ENCODE data around the gene TGFBR1.
A peak's percentile ranks its signal among the peaks of the same experiment; 100 is the strongest.

Gene TGFBR1

GRCh38 chr9:99109522-99109921, 4.6 kb downstream of the TGFBR1 start:
- DNase-seq (ENCODE audit: extremely low read depth, low read depth) = peak; percentile 44
- TF ChIP-seq CTCF (IDR thresholded peaks at IDR 0.05; ENCODE audit: low read depth, low read length) = no peak

- no peak for TF ChIP-seq CTCF (IDR thresholded peaks at IDR 0.05; ENCODE audit: low read depth, low read length)
- DNase-seq (ENCODE audit: extremely low read depth, low read depth) = no peak
Measured at GRCh38 chr9:99112750-99113413, 8.0 kb downstream of the TGFBR1 start.

- no peak for TF ChIP-seq CTCF (IDR thresholded peaks at IDR 0.05; ENCODE audit: low read depth, low read length)
- no peak for DNase-seq (ENCODE audit: extremely low read depth, low read depth)
Measured at GRCh38 chr9:99113414-99114048, 8.6 kb downstream of the TGFBR1 start.

GRCh38 chr9:99114049-99114440, 9.1 kb downstream of the TGFBR1 start:
- no peak for TF ChIP-seq CTCF (IDR thresholded peaks at IDR 0.05; ENCODE audit: low read depth, low read length)

GRCh38 chr9:99114846-99115500, 10.1 kb downstream of the TGFBR1 start:
- no peak for DNase-seq (ENCODE audit: extremely low read depth, low read depth)

More at GRCh38 chr9:99114049-99114440, 9.1 kb downstream of the TGFBR1 start:
- no peak for DNase-seq (ENCODE audit: extremely low read depth, low read depth)

GRCh38 chr9:99116003-99116411, 11.1 kb downstream of the TGFBR1 start:
- no peak for DNase-seq (ENCODE audit: extremely low read depth, low read depth)
- TF ChIP-seq CTCF (IDR thresholded peaks at IDR 0.05; ENCODE audit: low read depth, low read length) = no peak

More at GRCh38 chr9:99114846-99115500, 10.1 kb downstream of the TGFBR1 start:
- TF ChIP-seq CTCF (IDR thresholded peaks at IDR 0.05; ENCODE audit: low read depth, low read length) = no peak
